HAP-1 (cell line): ENCODE results near the gene RGS6.

Experiments
- DNase-seq, 2 experiments: peaks; one replicate each; pipeline ENCODE4 v3.0.0-alpha.2; 2016 to 2020; ENCODE audit warnings: low spot score in 2 of 2
- H3K27me3 ChIP-seq: fragments of 250-450 bp; sonication (Bioruptor Pico); 2 replicates; pipeline ENCODE4 v1.5.1; 2020; ENCODE audit warnings: low read depth, mild to moderate bottlenecking, moderate library complexity
- H3K36me3 ChIP-seq: fragments of 250-450 bp; sonication (Bioruptor Pico); replicated peaks from 2 replicates; pipeline ENCODE4 v1.5.1; 2020; ENCODE audit warnings: mild to moderate bottlenecking
- H3K4me1 ChIP-seq: fragments of 250-450 bp; sonication (Bioruptor Pico); 2 replicates; pipeline ENCODE4 v1.5.1; 2020; ENCODE audit warnings: mild to moderate bottlenecking
- H3K4me3 ChIP-seq: fragments of 250-450 bp; sonication (Bioruptor Pico); 2 replicates; pipeline ENCODE4 v1.5.1; 2020; ENCODE audit warnings: mild to moderate bottlenecking, moderate library complexity
- H3K9me3 ChIP-seq: fragments of 250-450 bp; sonication (Bioruptor Pico); 2 replicates; pipeline ENCODE4 v1.5.1; 2020; ENCODE audit warnings: mild to moderate bottlenecking, moderate library complexity
- in situ Hi-C: fragments of 300-500 bp; cut with MboI; formaldehyde crosslinking; loops from 3 replicates; pipeline ENCODE4 v1.14.3; 2020; ENCODE audit warnings: low sequenced_read_pairs, inconsistent platforms, mixed read lengths

Gene RGS6

GRCh38 chr14:72582582-72582981 lies 650.4 kb downstream of the RGS6 start:
- DNase-seq = no peak
- Histone ChIP-seq H3K4me1 (no peaks in the 10 kb centered on the region), H3K4me3 (no peak overlapping the region), H3K27me3 (peaks cover 3% of the 10 kb centered on the region; the same call in 1 of the 2 replicates), H3K36me3 (no peaks in the 10 kb centered on the region), H3K9me3 (no peaks in the 10 kb centered on the region)
- in situ Hi-C loops = no loop called here

DNA sequence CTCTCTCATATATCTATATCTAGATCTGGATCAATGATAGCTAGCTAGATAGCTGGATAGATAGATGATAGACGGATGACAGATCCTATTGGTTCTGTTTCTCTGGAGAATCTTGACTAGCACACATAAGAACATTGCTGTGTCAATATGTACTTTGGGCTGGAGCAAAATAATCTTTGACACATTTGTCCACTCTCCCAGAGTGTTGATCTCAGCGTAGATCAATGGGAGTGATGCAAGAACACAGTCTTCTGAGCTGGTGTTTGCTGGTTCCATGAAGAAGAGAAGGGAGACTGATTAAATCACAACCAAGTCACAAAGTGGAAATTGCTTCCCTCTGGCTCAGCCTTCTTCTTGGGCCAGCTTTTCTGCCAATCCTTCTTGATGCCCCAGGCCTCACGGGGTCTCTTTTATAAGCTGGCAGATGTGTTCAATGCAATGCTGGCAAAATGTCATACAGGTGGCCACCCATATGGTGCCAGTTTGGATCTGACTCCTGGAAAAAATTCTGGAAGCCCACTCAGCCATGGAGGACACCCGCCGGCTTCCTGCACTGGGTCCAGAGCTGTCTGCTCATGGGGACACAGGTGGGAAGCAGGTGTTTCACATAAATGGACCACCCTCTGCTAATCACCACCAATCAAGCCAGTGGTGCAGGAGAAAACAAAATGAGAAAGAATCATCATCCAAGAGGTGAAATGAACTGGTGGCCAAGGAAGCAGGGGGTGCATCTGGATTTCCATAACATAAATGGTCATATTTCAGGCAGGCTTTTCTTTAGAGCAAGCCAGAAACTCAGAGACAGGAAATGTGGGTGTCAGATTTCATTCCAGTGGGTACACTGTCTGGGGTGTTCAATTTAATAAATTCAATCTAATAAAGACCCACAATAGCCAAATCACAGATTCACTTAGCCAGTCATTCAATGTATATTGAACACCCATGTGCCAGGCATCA lies 651.4 kb downstream of the RGS6 start:
- Histone ChIP-seq H3K27me3 (peaks cover 3% of the 10 kb centered on the region; the same call in 1 of the 2 replicates), H3K9me3 (no peaks in the 10 kb centered on the region), H3K4me1 (no peaks in the 10 kb centered on the region), H3K36me3 (no peaks in the 10 kb centered on the region), H3K4me3 (no peak overlapping the region)
- in situ Hi-C loops = no loop called here
- no peak for DNase-seq

- in situ Hi-C loops = no loop called here
Measured at GRCh38 chr14:72588521-72588920, 656.3 kb downstream of the RGS6 start.

GRCh38 chr14:72589652-72590051 lies 657.4 kb downstream of the RGS6 start:
- Histone ChIP-seq H3K36me3 (no peaks in the 10 kb centered on the region), H3K9me3 (no peaks in the 10 kb centered on the region), H3K4me1 (no peaks in the 10 kb centered on the region), H3K27me3 (peaks cover 5% of the 10 kb centered on the region), H3K4me3 (no peak overlapping the region)
- in situ Hi-C loops = no loop called here
- DNase-seq = no peak

More at GRCh38 chr14:72588521-72588920, 656.3 kb downstream of the RGS6 start:
- H3K36me3 ChIP-seq = no peaks in the 10 kb centered on the region
- no peak for DNase-seq
- peaks cover 5% of the 10 kb centered on the region for H3K27me3 ChIP-seq
- H3K9me3 ChIP-seq = no peaks in the 10 kb centered on the region
- H3K4me3 ChIP-seq = no peak overlapping the region
- no peaks in the 10 kb centered on the region for H3K4me1 ChIP-seq

- in situ Hi-C loops = no loop called here
- H3K4me1 ChIP-seq = no peaks in the 10 kb centered on the region
- H3K4me3 ChIP-seq = no peak overlapping the region
- H3K9me3 ChIP-seq = no peaks in the 10 kb centered on the region
- H3K27me3 ChIP-seq = peaks cover 5% of the 10 kb centered on the region
- DNase-seq = no peak
- no peaks in the 10 kb centered on the region for H3K36me3 ChIP-seq
Measured at GRCh38 chr14:72590577-72590976, 658.3 kb downstream of the RGS6 start.

DNA sequence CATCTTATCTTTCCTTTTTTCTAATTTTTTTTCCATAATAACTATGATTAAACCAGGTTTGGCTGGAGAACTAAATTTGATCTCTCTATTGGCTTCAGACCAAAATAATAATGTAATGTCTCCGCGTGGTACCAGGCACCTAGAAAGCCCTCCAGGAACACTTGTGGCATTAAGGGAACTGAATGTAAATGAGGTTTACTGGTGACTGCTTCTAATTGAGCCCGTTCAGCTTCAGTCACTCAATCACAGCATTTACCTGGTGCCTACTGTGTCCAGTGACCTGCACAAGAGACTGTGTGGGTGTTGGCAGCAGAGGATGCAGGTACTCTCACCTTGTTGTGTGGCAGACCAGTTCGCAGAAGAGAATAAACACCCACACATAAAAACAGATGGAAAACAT lies 659.2 kb downstream of the RGS6 start:
- no peak overlapping the region for H3K4me3 ChIP-seq
- no peaks in the 10 kb centered on the region for H3K4me1 ChIP-seq
- in situ Hi-C loops = no loop called here
- H3K27me3 ChIP-seq = peaks cover 5% of the 10 kb centered on the region
- no peaks in the 10 kb centered on the region for H3K36me3 ChIP-seq
- DNase-seq = no peak
- no peaks in the 10 kb centered on the region for H3K9me3 ChIP-seq

DNA sequence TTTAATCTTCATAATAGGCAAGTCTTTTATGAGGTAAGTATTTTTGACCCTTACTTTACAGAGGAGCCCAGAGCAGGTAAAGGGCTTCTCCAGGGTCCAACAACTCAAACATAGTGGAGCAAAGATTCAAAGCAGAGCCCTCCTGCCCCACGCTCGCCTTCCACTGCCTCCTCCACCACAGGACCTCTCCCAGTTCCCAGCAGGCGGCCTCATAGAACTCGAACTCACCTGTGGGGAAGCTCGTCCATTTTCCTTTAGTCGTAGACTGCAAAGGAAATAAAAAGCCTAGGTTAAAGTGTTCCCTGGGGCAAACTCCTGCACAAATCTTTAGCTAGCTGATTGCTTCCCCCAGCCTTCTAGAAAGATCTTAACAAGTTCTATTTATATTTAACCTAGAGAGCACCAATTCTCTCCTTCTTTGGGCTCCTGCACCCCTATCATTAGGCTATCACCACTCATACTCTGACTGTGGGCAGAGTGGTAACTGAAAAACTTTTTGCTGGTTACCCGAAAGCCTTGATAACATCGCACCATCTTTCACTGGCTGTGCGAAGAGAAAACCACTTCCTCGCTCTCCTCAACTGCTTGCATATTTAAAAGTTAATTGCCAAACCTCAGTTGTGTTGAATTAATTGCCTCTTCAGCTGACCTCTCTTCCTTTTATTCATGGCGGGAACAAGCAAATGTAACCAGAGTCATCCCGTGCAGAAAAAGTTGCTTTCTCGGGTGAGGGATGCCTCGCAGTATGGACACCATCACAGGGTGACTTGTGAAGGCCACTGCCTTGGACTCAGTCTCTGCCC lies 662.1 kb downstream of the RGS6 start:
- Histone ChIP-seq H3K4me3 (no peak overlapping the region), H3K9me3 (no peaks in the 10 kb centered on the region), H3K27me3 (peaks cover 5% of the 10 kb centered on the region), H3K4me1 (no peaks in the 10 kb centered on the region), H3K36me3 (no peaks in the 10 kb centered on the region)
- DNase-seq = no peak
- in situ Hi-C loops = no loop called here

DNA sequence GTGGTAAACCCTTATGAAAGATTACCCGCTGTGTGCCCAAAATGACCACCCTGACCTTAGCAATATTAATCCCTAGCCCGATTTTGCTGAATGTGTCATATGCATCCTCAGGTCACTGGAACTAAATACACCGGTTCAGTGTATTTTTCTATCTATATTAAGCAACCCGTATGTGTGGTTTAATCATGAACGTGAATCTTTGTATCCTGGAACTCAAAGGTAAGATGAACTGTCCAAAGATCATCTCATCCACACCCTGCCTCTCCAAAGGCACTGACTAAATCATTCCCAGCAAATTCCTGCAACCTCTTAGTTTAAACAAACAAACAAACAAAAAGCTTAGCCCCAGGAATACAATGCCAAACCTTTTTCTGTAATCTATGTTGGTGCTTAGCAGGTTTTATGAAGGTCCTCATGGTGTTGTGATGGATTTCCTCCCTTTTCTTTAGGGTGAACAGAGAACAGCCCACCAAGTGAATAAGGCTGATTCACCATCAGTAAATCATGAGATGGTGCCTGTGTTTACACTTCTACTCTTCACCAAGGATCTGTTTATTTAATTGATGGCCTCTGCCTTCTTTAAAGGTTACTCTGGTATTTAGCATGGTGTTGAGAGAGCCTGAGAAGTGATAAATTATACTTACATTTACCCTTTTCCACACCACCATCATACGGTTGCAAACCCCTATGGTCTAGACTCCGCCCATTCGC lies 663.1 kb downstream of the RGS6 start:
- Histone ChIP-seq H3K36me3 (no peaks in the 10 kb centered on the region), H3K4me3 (no peak overlapping the region), H3K9me3 (no peaks in the 10 kb centered on the region), H3K4me1 (no peaks in the 10 kb centered on the region), H3K27me3 (peaks cover 4% of the 10 kb centered on the region)
- in situ Hi-C loops = no loop called here
- DNase-seq = no peak

DNA sequence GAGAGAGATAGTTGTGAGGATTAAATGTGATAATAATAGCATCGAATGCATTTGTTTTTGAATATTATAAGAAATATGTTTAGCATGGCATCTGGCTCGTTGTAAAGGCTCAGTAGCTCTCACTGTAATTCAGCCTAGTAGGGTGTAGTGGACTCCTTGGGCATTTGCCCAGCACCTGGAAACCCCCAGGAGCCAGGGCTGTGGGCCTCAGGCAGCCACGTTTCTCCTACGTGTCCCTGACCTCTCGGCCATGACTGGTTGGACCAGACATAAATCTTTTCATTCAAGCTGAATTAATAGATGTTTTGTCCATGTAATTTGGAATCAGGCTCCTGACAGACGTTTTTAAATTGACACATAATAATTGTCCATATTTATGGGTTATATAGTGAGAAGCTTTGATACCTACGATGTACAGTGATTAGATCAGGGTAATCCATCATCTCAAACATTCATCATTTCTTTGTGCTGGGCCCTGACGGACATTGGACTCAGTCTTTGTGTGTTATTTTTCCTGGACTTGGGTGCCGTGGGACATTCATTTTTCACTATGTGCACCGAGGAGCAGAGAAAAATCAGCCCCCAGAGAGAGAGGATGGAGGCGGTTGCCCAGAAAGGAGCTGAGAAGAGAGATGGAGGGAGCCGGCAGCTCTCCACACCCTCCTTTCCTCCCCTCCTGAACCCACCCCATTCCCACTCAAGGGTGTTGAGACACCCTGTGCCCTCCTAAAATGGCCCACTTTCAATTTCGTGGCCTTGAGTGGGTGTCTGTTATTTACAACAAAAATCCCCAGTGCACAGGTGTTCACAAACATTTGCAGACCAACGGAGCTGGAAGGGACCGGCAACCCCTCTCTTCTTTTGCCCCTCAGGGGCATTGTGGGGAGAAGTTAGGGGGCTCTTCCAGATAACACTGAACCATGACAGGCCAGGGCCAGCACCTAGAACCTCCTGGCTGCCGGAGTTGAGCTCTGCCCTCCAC lies 665.3 kb downstream of the RGS6 start:
- no peaks in the 10 kb centered on the region for H3K9me3 ChIP-seq
- peaks cover 10% of the 10 kb centered on the region for H3K27me3 ChIP-seq
- no peaks in the 10 kb centered on the region for H3K36me3 ChIP-seq
- no peak for DNase-seq
- H3K4me1 ChIP-seq = no peaks in the 10 kb centered on the region
- no peak overlapping the region for H3K4me3 ChIP-seq
- in situ Hi-C loops = no loop called here

DNA sequence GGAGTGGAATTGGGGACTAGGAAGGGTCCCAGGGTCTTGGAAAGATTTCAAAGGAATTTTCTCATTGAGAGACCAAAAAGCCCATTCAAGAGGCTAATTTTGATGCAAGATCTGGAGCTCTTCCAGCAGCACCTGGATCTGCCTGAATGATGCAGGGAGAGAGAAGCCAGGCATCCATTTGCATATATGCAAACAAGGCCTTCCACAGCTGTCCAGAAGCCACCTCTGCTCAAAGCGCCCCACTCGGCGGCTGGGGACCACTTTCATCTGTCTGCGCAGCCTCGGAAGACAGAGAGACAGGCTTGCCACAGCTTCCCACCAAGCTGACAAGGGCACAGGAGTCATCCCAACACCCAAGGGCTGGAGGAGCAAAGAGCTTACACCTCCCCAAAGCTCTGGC lies 666.1 kb downstream of the RGS6 start:
- H3K27me3 ChIP-seq = peaks cover 12% of the 10 kb centered on the region
- in situ Hi-C loops = no loop called here
- H3K36me3 ChIP-seq = no peaks in the 10 kb centered on the region
- no peaks in the 10 kb centered on the region for H3K9me3 ChIP-seq
- no peaks in the 10 kb centered on the region for H3K4me1 ChIP-seq
- no peak overlapping the region for H3K4me3 ChIP-seq
- DNase-seq = no peak

DNA sequence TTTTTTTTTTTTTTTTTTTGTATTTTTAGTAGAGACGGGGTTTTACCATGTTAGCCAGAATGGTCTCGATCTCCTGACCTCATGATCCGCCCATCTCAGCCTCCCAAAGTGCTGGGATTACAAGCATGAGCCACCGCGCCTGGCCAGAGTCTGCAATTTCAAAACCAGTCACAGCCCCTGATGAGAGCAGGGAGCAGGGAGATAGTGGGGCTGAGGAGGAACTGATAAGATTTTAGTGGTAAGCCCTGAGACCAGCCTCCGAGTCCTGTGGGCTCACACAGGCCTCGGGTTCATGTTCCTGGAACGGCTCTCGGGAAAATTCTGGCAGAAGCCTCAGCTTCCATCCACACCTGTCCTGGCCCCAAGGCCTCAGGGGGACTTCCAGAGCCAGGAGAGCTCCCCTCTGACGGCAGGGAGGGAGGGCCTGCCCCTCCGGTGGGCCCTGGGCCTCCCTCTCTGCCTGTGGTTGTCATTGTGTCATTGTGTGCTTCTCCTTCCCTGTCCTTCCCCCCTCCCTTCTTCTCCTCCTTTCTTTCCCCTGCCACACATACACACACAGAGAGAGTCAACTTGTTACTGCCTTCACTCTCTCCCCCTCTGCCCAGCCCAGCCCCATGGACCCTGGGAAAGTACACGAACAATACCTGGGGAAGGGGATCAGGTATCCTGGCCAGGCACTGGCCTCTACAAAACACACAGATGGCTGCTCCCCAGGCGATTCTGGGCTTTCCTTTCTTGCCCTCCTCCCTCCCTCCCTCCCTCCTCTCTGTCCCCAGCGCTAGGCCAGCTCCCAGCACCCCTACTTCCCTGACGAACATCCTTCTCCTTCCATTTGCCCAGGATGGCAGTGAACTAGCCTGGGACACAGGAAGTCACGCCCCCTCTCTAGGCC lies 667.6 kb downstream of the RGS6 start:
- H3K27me3 ChIP-seq = peaks cover 21% of the 10 kb centered on the region

More for the DNA sequence above, 667.6 kb downstream of the RGS6 start:
- H3K36me3 ChIP-seq = no peaks in the 10 kb centered on the region
- in situ Hi-C loops = no loop called here
- no peaks in the 10 kb centered on the region for H3K9me3 ChIP-seq
- H3K4me1 ChIP-seq = no peaks in the 10 kb centered on the region
- no peak overlapping the region for H3K4me3 ChIP-seq
- no peak for DNase-seq
